Measurements from ENCODE around the gene RPS6KA1. TPM values are rescaled to one million over a fixed set of nuclear protein-coding genes. Genes with fewer than 3 reads are reported as not detected.

RPS6KA1 gene
- total RNA-seq, 1 experiment from 2014 or later = 65.5 TPM

- TF ChIP-seq AR (CRISPR knock-in tag; IDR thresholded peaks at IDR 0.05) = no peak
- TF ChIP-seq, protein P1, sequence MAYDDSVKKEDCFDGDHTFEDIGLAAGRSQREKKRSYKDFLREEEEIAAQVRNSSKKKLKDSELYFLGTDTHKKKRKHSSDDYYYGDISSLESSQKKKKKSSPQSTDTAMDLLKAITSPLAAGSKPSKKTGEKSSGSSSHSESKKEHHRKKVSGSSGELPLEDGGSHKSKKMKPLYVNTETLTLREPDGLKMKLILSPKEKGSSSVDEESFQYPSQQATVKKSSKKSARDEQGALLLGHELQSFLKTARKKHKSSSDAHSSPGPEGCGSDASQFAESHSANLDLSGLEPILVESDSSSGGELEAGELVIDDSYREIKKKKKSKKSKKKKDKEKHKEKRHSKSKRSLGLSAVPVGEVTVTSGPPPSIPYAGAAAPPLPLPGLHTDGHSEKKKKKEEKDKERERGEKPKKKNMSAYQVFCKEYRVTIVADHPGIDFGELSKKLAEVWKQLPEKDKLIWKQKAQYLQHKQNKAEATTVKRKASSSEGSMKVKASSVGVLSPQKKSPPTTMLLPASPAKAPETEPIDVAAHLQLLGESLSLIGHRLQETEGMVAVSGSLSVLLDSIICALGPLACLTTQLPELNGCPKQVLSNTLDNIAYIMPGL (CRISPR knock-in tag; IDR thresholded peaks at IDR 0.05) = no peak; the same call in 1 of the 2 replicates
- no peak for TF ChIP-seq ZNF425 (CRISPR knock-in tag; conservative IDR thresholded peaks at IDR 0.05)
- no peak for TF ChIP-seq CDX4 (CRISPR knock-in tag; IDR thresholded peaks at IDR 0.05; ENCODE audit: borderline replicate concordance)
- no peak for TF ChIP-seq NR1H2 (CRISPR knock-in tag; IDR thresholded peaks at IDR 0.05)
- TF ChIP-seq, protein P2, sequence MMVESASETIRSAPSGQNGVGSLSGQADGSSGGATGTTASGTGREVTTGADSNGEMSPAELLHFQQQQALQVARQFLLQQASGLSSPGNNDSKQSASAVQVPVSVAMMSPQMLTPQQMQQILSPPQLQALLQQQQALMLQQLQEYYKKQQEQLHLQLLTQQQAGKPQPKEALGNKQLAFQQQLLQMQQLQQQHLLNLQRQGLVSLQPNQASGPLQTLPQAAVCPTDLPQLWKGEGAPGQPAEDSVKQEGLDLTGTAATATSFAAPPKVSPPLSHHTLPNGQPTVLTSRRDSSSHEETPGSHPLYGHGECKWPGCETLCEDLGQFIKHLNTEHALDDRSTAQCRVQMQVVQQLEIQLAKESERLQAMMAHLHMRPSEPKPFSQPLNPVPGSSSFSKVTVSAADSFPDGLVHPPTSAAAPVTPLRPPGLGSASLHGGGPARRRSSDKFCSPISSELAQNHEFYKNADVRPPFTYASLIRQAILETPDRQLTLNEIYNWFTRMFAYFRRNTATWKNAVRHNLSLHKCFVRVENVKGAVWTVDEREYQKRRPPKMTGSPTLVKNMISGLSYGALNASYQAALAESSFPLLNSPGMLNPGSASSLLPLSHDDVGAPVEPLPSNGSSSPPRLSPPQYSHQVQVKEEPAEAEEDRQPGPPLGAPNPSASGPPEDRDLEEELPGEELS (CRISPR knock-in tag; IDR thresholded peaks at IDR 0.05) = no peak
- TF ChIP-seq FOXK1 (CRISPR knock-in tag; IDR thresholded peaks at IDR 0.05) = 0 out of 2 replicates have a peak, but pooled peaks have one; percentile 30
Observed at GRCh38 chr1:26530895-26531598, 1.5 kb downstream of the RPS6KA1 start (continued).

- Mint-ChIP-seq H3K27me3 (ENCODE audit: low read depth) (peaks cover 6% of the 10 kb centered on the region; the same call in 1 of the 2 replicates), H3K4me1 (peaks cover 26% of the 10 kb centered on the region), H3K9me3 (no peaks in the 10 kb centered on the region), H3K27ac (peak overlapping the region; percentile 94), H3K4me3 (peak overlapping the region; percentile 91), H3K36me3 (no peaks in the 10 kb centered on the region)
- ATAC-seq (no peak), DNase-seq (ENCODE audit: low spot score) (peak; percentile 26)
- ChIA-PET CTCF (interaction anchor here (0.6 to 6.9 kb wide), 9 partner anchors 8 to 268 kb away, joined by 3 to 92 read pairs (median 3); no protein-coding TSS in a partner anchor), POLR2A (interaction anchor here (1.0 to 3.7 kb wide), 4 partner anchors 14 to 256 kb away, joined by 3 to 34 read pairs (median 4); partner anchors contain the start of genes HMGN2 and PIGV)
- TF ChIP-seq PREB (CRISPR knock-in tag; IDR thresholded peaks at IDR 0.05; ENCODE audit: borderline replicate concordance) (no peak), EMX1 (CRISPR knock-in tag; IDR thresholded peaks at IDR 0.05) (no peak), ZSCAN18 (CRISPR knock-in tag; IDR thresholded peaks at IDR 0.05) (no peak), TEAD1 (CRISPR knock-in tag; IDR thresholded peaks at IDR 0.05) (no peak), TP53 (CRISPR knock-in tag; IDR thresholded peaks at IDR 0.05) (no peak), ATF1 (CRISPR knock-in tag; IDR thresholded peaks at IDR 0.05) (no peak), SOX15 (CRISPR knock-in tag; IDR thresholded peaks at IDR 0.05) (no peak), TEAD4 (CRISPR knock-in tag; IDR thresholded peaks at IDR 0.05) (no peak), NR1H2 (CRISPR knock-in tag; IDR thresholded peaks at IDR 0.05) (no peak), ZNF263 (CRISPR knock-in tag; IDR thresholded peaks at IDR 0.05; ENCODE audit: low read depth) (no peak), ESRRA (CRISPR knock-in tag; IDR thresholded peaks at IDR 0.05; ENCODE audit: borderline replicate concordance) (no peak)
- TF ChIP-seq, protein P3, sequence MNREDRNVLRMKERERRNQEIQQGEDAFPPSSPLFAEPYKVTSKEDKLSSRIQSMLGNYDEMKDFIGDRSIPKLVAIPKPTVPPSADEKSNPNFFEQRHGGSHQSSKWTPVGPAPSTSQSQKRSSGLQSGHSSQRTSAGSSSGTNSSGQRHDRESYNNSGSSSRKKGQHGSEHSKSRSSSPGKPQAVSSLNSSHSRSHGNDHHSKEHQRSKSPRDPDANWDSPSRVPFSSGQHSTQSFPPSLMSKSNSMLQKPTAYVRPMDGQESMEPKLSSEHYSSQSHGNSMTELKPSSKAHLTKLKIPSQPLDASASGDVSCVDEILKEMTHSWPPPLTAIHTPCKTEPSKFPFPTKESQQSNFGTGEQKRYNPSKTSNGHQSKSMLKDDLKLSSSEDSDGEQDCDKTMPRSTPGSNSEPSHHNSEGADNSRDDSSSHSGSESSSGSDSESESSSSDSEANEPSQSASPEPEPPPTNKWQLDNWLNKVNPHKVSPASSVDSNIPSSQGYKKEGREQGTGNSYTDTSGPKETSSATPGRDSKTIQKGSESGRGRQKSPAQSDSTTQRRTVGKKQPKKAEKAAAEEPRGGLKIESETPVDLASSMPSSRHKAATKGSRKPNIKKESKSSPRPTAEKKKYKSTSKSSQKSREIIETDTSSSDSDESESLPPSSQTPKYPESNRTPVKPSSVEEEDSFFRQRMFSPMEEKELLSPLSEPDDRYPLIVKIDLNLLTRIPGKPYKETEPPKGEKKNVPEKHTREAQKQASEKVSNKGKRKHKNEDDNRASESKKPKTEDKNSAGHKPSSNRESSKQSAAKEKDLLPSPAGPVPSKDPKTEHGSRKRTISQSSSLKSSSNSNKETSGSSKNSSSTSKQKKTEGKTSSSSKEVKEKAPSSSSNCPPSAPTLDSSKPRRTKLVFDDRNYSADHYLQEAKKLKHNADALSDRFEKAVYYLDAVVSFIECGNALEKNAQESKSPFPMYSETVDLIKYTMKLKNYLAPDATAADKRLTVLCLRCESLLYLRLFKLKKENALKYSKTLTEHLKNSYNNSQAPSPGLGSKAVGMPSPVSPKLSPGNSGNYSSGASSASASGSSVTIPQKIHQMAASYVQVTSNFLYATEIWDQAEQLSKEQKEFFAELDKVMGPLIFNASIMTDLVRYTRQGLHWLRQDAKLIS (CRISPR knock-in tag; IDR thresholded peaks at IDR 0.05; ENCODE audit: borderline replicate concordance) = no peak
Observed at GRCh38 chr1:26531651-26532131, 2.1 kb downstream of the RPS6KA1 start.

Data from WTC11 (cell line).